Breast epithelium (tissue), 4 donors: Measurements from ENCODE around the gene P2RY2. TPM values are rescaled to one million over a fixed set of nuclear protein-coding genes. Genes with fewer than 3 reads are reported as not detected.
A peak's percentile ranks its signal among the peaks of the same experiment; 100 is the strongest.

Source experiments
- DNase-seq, 2 donors: peaks; one replicate each; pipeline ENCODE4 v3.0.0-alpha.2; 2019; ENCODE audit warnings: low spot score in 2 of 2
- H3K27ac ChIP-seq, 2 donors: fragments of 200-600 bp; sonication (generic) in 1 of 2; one replicate each; pipeline ENCODE4 v1.5.1; 2016 to 2019; ENCODE audit warnings: mild to moderate bottlenecking in 1 of 2
- H3K27me3 ChIP-seq, 2 donors: fragments of 200-600 bp; sonication (generic) in 1 of 2; one replicate each; pipeline versions ENCODE4 v1.5.1 to v1.6.0; 2017 to 2019; ENCODE audit warnings: control low read depth in 1 of 2, mild to moderate bottlenecking in 1 of 2
- H3K36me3 ChIP-seq: fragments of 200-600 bp; one replicate; pipeline ENCODE4 v1.5.1; 2019
- H3K4me1 ChIP-seq, 2 donors: fragments of 200-600 bp; sonication (generic); one replicate each; pipeline ENCODE4 v1.5.1; 2016 to 2019; ENCODE audit warnings: control low read depth in 1 of 2
- H3K4me3 ChIP-seq, 3 donors: fragments of 200-600 bp; sonication (generic); 1 replicate in 2 of 3; 2 replicates in 1 of 3; pipeline ENCODE4 v1.5.1; 2016 to 2019; ENCODE audit warnings: mild to moderate bottlenecking in 3 of 3, moderate library complexity in 2 of 3
- H3K9me3 ChIP-seq, 2 donors: fragments of 200-600 bp; sonication (generic) in 1 of 2; one replicate each; pipeline ENCODE4 v1.5.1; 2016 to 2019; ENCODE audit warnings: control low read depth in 1 of 2
- CTCF ChIP-seq, 3 donors: fragments of 450-650 bp; IDR thresholded peaks; one replicate each; pipeline ENCODE4 v1.5.1; 2016 to 2017; ENCODE audit warnings: antibody characterized with exemption in 3 of 3, mild to moderate bottlenecking in 3 of 3, moderate library complexity in 3 of 3
- POLR2A ChIP-seq: fragments of 450-650 bp; IDR thresholded peaks from one replicate; pipeline ENCODE4 v1.6.1; 2016; ENCODE audit warnings: antibody characterized with exemption, mild to moderate bottlenecking, moderate library complexity
- POLR2AphosphoS5 ChIP-seq, 3 donors: sonication (generic); formaldehyde crosslinking; IDR thresholded peaks; one replicate each; pipeline ENCODE4 v1.6.1; 2017; ENCODE audit warnings: antibody characterized with exemption in 3 of 3
- intact Hi-C: fragments of 100-400 bp; cut with DNase I; formaldehyde crosslinking; loops from one replicate; pipeline ENCODE4 v1.15.1; 2023; ENCODE audit warnings: low total_unique reads
- total RNA-seq, 3 donors: library from RNA; depleted of rRNA; stranded (reverse); fragments of >200 nt; gene quantifications; one replicate each; pipeline ENCODE4 v1.1.0, GENCODE V29; 2016

The P2RY2 gene
- total RNA-seq, 3 donors from 2014 or later, result 0.32 to 7.6 (median 5.2) TPM

GRCh38 chr11:73213196-73214143 lies 4.6 kb upstream of the P2RY2 start:
- Histone ChIP-seq H3K9me3 (no peaks in the 10 kb centered on the region), H3K36me3 (no peaks in the 10 kb centered on the region), H3K27me3 (no peaks in the 10 kb centered on the region), H3K4me1 (peaks cover 0 to 4% of the 10 kb centered on the region in 2 donors), H3K4me3 (no peak overlapping the region), H3K27ac (peak overlapping the region; percentile 19 to 44)
- TF ChIP-seq POLR2A, result no peak
- TF ChIP-seq CTCF (IDR thresholded peaks at IDR 0.05), result no peak
- no peak for TF ChIP-seq POLR2AphosphoS5 (IDR thresholded peaks at IDR 0.05)
- DNase-seq, result no peak
- intact Hi-C loops, result no loop called here

DNA sequence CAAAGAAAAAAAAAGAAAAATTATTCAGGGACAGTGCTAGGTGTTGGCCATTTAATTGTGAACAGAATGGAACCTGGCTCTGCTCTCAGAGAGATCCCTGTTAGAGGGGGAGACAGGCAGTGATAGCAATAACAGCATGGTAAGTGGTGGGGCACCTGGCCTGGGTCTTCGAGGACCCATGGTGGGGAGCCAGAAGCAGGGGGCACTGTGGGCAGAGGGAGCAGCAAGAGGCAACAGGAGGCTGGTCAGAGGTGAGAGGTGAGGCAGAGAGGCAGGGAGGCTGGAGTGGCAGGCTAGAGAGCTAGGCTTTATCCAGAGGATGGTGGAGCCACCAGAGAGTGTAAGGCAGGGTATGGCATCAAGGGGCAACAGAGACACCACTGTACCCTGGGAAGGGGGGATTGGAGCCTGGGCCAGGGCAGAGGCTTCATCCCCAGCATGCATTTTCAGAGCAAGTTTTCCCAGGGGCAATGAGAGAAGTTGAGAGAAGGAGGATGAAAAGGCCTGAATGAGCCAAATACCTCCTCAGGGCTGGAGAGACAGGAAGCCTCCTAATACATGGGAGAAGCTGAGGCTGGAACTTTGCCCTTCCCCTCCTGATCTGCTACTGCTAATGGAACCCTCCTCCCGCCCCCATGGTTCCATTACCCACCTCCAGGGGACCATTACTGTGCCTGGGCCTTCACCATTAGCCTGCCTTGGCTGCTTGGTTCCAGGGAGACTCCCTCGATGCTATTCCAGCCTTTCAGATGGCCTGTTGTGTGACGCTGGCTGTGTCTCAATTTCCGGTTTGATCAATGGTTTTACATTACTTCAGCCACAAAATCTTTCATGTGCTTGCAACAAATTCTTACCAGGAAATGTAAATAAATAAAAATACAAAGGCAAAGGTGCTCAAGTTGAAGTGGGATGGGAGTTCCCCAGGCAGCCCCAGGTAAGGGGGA lies 2.6 kb upstream of the P2RY2 start:
- no peak overlapping the region for H3K27ac ChIP-seq
- no peaks in the 10 kb centered on the region for H3K9me3 ChIP-seq
- no peak for DNase-seq
- H3K4me3 ChIP-seq, result no peak overlapping the region
- H3K4me1 ChIP-seq, result peaks cover 0 to 4% of the 10 kb centered on the region in 2 donors
- TF ChIP-seq POLR2AphosphoS5 (IDR thresholded peaks at IDR 0.05) (no peak), CTCF (IDR thresholded peaks at IDR 0.05) (no peak), POLR2A (no peak)
- no peaks in the 10 kb centered on the region for H3K36me3 ChIP-seq
- intact Hi-C loops, result no loop called here
- H3K27me3 ChIP-seq, result no peaks in the 10 kb centered on the region

GRCh38 chr11:73216465-73216864 lies 1.6 kb upstream of the P2RY2 start:
- intact Hi-C loops, result no loop called here
- H3K36me3 ChIP-seq, result no peaks in the 10 kb centered on the region
- TF ChIP-seq POLR2AphosphoS5 (IDR thresholded peaks at IDR 0.05), result no peak
- TF ChIP-seq CTCF (IDR thresholded peaks at IDR 0.05), result no peak
- H3K9me3 ChIP-seq, result no peaks in the 10 kb centered on the region
- H3K27ac ChIP-seq, result peak overlapping the region; percentile 34 to 67
- no peaks in the 10 kb centered on the region for H3K27me3 ChIP-seq
- H3K4me3 ChIP-seq, result no peak overlapping the region
- DNase-seq, result no peak
- H3K4me1 ChIP-seq, result peaks cover 0 to 4% of the 10 kb centered on the region in 2 donors

DNA sequence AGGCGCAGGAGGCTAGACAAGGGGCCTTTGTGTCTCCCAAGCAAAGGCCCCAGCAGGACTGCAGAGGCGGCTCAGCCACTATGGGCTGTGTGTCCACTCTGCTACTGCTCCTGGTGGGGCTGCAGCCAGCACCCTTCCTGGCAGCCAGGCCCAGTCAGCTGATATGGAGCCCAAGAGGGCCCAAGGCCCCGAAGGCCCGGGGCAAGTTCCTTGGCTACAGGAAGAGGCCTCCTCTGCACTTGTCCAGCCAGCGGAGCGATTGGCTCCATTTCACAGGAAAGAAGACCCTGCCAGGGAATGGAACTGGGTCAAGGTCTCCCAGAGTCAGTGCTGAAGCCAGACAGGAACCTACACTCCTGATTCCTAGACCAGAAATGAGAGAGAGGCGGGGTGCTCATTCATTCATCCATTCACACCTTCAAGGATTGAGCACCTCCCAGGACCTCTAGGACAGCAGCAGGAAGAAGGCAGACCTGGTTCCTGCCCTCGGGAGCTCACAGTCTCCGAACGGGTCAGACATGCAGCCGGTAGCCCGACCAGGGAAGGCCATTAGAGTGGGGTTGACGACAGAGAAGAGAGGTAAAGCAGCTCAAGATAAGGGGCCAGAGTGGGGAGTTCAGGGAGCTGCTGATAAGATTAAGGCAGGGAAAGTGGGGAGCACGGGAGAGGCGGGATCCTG lies 811 bp upstream of the P2RY2 start:
- Histone ChIP-seq H3K27ac (peak overlapping the region; percentile 67 to 68), H3K36me3 (no peaks in the 10 kb centered on the region), H3K9me3 (no peaks in the 10 kb centered on the region), H3K27me3 (no peaks in the 10 kb centered on the region), H3K4me1 (peaks cover 0 to 4% of the 10 kb centered on the region in 2 donors), H3K4me3 (peak overlapping the region in 2 of 3 donors; percentile 56 to 70)
- DNase-seq, result no peak
- intact Hi-C loops, result no loop called here
- TF ChIP-seq CTCF (IDR thresholded peaks at IDR 0.05) (no peak), POLR2A (no peak), POLR2AphosphoS5 (IDR thresholded peaks at IDR 0.05) (no peak)
